DMS79 treated with DMSO at 0.1 percent for 48 hours (cell line): Measurements from ENCODE around the gene CPOX.

Source experiments
- DNase-seq: peaks from one replicate; lab custom pipeline; 2025; lab: John Stamatoyannopoulos, UW

The CPOX gene

GRCh38 chr3:98596087-98596486 lies 2.7 kb upstream of the CPOX start:
- no peak for DNase-seq

GRCh38 chr3:98594628-98595324 lies 1.4 kb upstream of the CPOX start:
- DNase-seq = no peak

GRCh38 chr3:98592345-98592935 lies 971 bp downstream of the CPOX start:
- no peak for DNase-seq

GRCh38 chr3:98589331-98590036 lies 3.9 kb downstream of the CPOX start:
- no peak for DNase-seq

GRCh38 chr3:98588065-98588464 lies 5.3 kb downstream of the CPOX start:
- no peak for DNase-seq

- DNase-seq = no peak
Measured at GRCh38 chr3:98587654-98588053, 5.8 kb downstream of the CPOX start.

GRCh38 chr3:98584547-98584946 lies 8.9 kb downstream of the CPOX start:
- DNase-seq = no peak

GRCh38 chr3:98583766-98584165 lies 9.6 kb downstream of the CPOX start:
- DNase-seq = no peak

GRCh38 chr3:98582042-98582441 lies 11.4 kb downstream of the CPOX start:
- no peak for DNase-seq

- no peak for DNase-seq
Measured at GRCh38 chr3:98581474-98581873, 11.9 kb downstream of the CPOX start.

GRCh38 chr3:98580401-98581386 lies 12.7 kb downstream of the CPOX start:
- DNase-seq = no peak

GRCh38 chr3:98577178-98577895 lies 16.1 kb downstream of the CPOX start:
- DNase-seq = no peak

- DNase-seq = no peak
Measured at GRCh38 chr3:98574132-98574531, 19.3 kb downstream of the CPOX start.

GRCh38 chr3:98573181-98573728 lies 20.2 kb downstream of the CPOX start:
- no peak for DNase-seq

GRCh38 chr3:98568402-98568801 lies 25.0 kb downstream of the CPOX start:
- no peak for DNase-seq

- no peak for DNase-seq
Measured at GRCh38 chr3:98567666-98568270, 25.6 kb downstream of the CPOX start.

GRCh38 chr3:98565843-98566242 lies 27.6 kb downstream of the CPOX start:
- no peak for DNase-seq

GRCh38 chr3:98565237-98565643 lies 28.2 kb downstream of the CPOX start:
- DNase-seq = no peak

GRCh38 chr3:98564282-98565005 lies 29.0 kb downstream of the CPOX start:
- no peak for DNase-seq

- DNase-seq = no peak
Measured at GRCh38 chr3:98563661-98564281, 29.6 kb downstream of the CPOX start.
